Muscle of leg (tissue), 11 donors: ENCODE results near the gene SPCS1. TPM values are rescaled to one million over a fixed set of nuclear protein-coding genes. Genes with fewer than 3 reads are reported as not detected.

Source experiments
- DNase-seq: peaks from one replicate; pipeline ENCODE4 v3.0.0; 2013
- H3K27ac ChIP-seq: one replicate; pipeline ENCODE4 v1.5.1; 2013; ENCODE audit warnings: mild to moderate bottlenecking, low read length, control low read depth
- H3K27me3 ChIP-seq: one replicate; pipeline ENCODE4 v1.6.1; 2013; ENCODE audit warnings: low read length; ENCODE audit not compliant: control insufficient read depth, insufficient read depth
- H3K36me3 ChIP-seq: one replicate; pipeline ENCODE4 v1.6.1; 2013; ENCODE audit warnings: low read length; ENCODE audit not compliant: control insufficient read depth, insufficient read depth
- H3K4me1 ChIP-seq: one replicate; pipeline ENCODE4 v1.6.1; 2013; ENCODE audit warnings: low read length; ENCODE audit not compliant: control insufficient read depth, insufficient read depth
- H3K4me3 ChIP-seq: one replicate; pipeline ENCODE4 v1.5.1; 2013; ENCODE audit warnings: low read length, control low read depth
- H3K9me3 ChIP-seq: replicated peaks from 2 replicates; pipeline ENCODE4 v1.6.1; 2013; ENCODE audit warnings: low read depth, low read length; ENCODE audit not compliant: control insufficient read depth
- WGBS: methylation state at CpG from one replicate; pipeline ENCODE4 v1.1.5; 2013; ENCODE audit warnings: missing lambda C conversion rate; ENCODE audit not compliant: insufficient coverage; 5-methylcytosine and 5-hydroxymethylcytosine counted together
- polyA plus RNA-seq, 8 donors: library from polyadenylated mRNA; unstranded; fragments of 120-200 nt; gene quantifications; one replicate each; pipeline versions ENCODE4 v1.2.1 to v1.2.3, GENCODE V29; 2013; ENCODE audit warnings: inconsistent platforms in 1 of 8, low replicate concordance in 1 of 8; ENCODE audit not compliant: insufficient read length in 8 of 8, insufficient read depth in 1 of 8
- total RNA-seq: library from RNA; stranded (reverse); fragments of 120-200 nt; gene quantifications from one replicate; pipeline ENCODE4 v1.2.4, GENCODE V29; 2013

The SPCS1 gene
- total and polyA plus RNA-seq, 9 donors: 45.4 to 97.1 (median 86.6) TPM

GRCh38 chr3:52690560-52690959 lies 15.3 kb upstream of the SPCS1 start:
- no peaks in the 10 kb centered on the region for H3K27me3 ChIP-seq
- 97% methylated on average over 2 of the region's 2 CpGs for WGBS

GRCh38 chr3:52693071-52693470 lies 12.8 kb upstream of the SPCS1 start:
- no peaks in the 10 kb centered on the region for H3K27me3 ChIP-seq
- H3K9me3 ChIP-seq: no peaks in the 10 kb centered on the region
- H3K27ac ChIP-seq: no peak overlapping the region
- no peaks in the 10 kb centered on the region for H3K4me1 ChIP-seq
- no peak overlapping the region for H3K4me3 ChIP-seq
- DNase-seq: no peak
- H3K36me3 ChIP-seq: peaks cover 82% of the 10 kb centered on the region

More at GRCh38 chr3:52690560-52690959, 15.3 kb upstream of the SPCS1 start:
- no peak overlapping the region for H3K4me3 ChIP-seq
- DNase-seq: no peak
- peaks cover 73% of the 10 kb centered on the region for H3K36me3 ChIP-seq
- H3K9me3 ChIP-seq: no peaks in the 10 kb centered on the region
- H3K4me1 ChIP-seq: peaks cover 4% of the 10 kb centered on the region
- H3K27ac ChIP-seq: no peak overlapping the region

- no peaks in the 10 kb centered on the region for H3K4me1 ChIP-seq
- no peak overlapping the region for H3K27ac ChIP-seq
- no peaks in the 10 kb centered on the region for H3K27me3 ChIP-seq
- H3K4me3 ChIP-seq: no peak overlapping the region
- DNase-seq: no peak
- WGBS: 80% methylated on average over 1 of the region's 7 CpGs
- no peaks in the 10 kb centered on the region for H3K9me3 ChIP-seq
- peaks cover 70% of the 10 kb centered on the region for H3K36me3 ChIP-seq
These were observed 11.2 kb upstream of the SPCS1 start for GRCh38 chr3:52694528-52695189.

- no peak for DNase-seq
- H3K9me3 ChIP-seq: no peaks in the 10 kb centered on the region
- H3K27ac ChIP-seq: no peak overlapping the region
- no peaks in the 10 kb centered on the region for H3K4me1 ChIP-seq
- 100% methylated on average over 1 of the region's 4 CpGs for WGBS
- H3K4me3 ChIP-seq: no peak overlapping the region
- no peaks in the 10 kb centered on the region for H3K27me3 ChIP-seq
- H3K36me3 ChIP-seq: peaks cover 61% of the 10 kb centered on the region
These were observed 9.9 kb upstream of the SPCS1 start for GRCh38 chr3:52695798-52696671.

- no CpG with 5 or more reads among the region's 2 CpGs for WGBS
- H3K36me3 ChIP-seq: peaks cover 54% of the 10 kb centered on the region
These were observed 8.9 kb upstream of the SPCS1 start for GRCh38 chr3:52696830-52697631.

GRCh38 chr3:52697632-52697965 lies 8.3 kb upstream of the SPCS1 start:
- no peak for DNase-seq

More at GRCh38 chr3:52696830-52697631, 8.9 kb upstream of the SPCS1 start:
- no peak overlapping the region for H3K4me3 ChIP-seq
- H3K4me1 ChIP-seq: no peaks in the 10 kb centered on the region
- H3K27me3 ChIP-seq: no peaks in the 10 kb centered on the region
- no peak for DNase-seq
- H3K9me3 ChIP-seq: no peaks in the 10 kb centered on the region
- no peak overlapping the region for H3K27ac ChIP-seq

GRCh38 chr3:52703341-52703740 lies 2.6 kb upstream of the SPCS1 start:
- no peak for DNase-seq
- H3K4me3 ChIP-seq: no peak overlapping the region
- no peaks in the 10 kb centered on the region for H3K27me3 ChIP-seq
- no peaks in the 10 kb centered on the region for H3K9me3 ChIP-seq
- 100% methylated on average over 1 of the region's 7 CpGs for WGBS
- peaks cover 19% of the 10 kb centered on the region for H3K4me1 ChIP-seq
- no peak overlapping the region for H3K27ac ChIP-seq
- H3K36me3 ChIP-seq: peaks cover 10% of the 10 kb centered on the region

More at GRCh38 chr3:52697632-52697965, 8.3 kb upstream of the SPCS1 start:
- Histone ChIP-seq H3K36me3 (peaks cover 48% of the 10 kb centered on the region), H3K27me3 (no peaks in the 10 kb centered on the region), H3K9me3 (no peaks in the 10 kb centered on the region), H3K27ac (no peak overlapping the region), H3K4me1 (no peaks in the 10 kb centered on the region), H3K4me3 (no peak overlapping the region)
- WGBS: 86% methylated on average over 2 of the region's 4 CpGs

- peaks cover 12% of the 10 kb centered on the region for H3K36me3 ChIP-seq
- peak; percentile 62 for DNase-seq
These were observed 1.1 kb upstream of the SPCS1 start for GRCh38 chr3:52704611-52705437.

GRCh38 chr3:52705438-52705687 lies 543 bp upstream of the SPCS1 start:
- Histone ChIP-seq H3K4me1 (peaks cover 19% of the 10 kb centered on the region), H3K9me3 (no peaks in the 10 kb centered on the region), H3K36me3 (peaks cover 8% of the 10 kb centered on the region), H3K27me3 (no peaks in the 10 kb centered on the region), H3K27ac (peak overlapping the region; percentile 90), H3K4me3 (peak overlapping the region; percentile 96)
- 0% methylated on average over 25 of the region's 25 CpGs for WGBS
- DNase-seq: no peak

More at GRCh38 chr3:52704611-52705437, 1.1 kb upstream of the SPCS1 start:
- peak overlapping the region; percentile 96 for H3K4me3 ChIP-seq
- no peaks in the 10 kb centered on the region for H3K9me3 ChIP-seq
- peaks cover 19% of the 10 kb centered on the region for H3K4me1 ChIP-seq
- WGBS: 0% methylated on average over 13 of the region's 22 CpGs
- H3K27ac ChIP-seq: peak overlapping the region; percentile 90
- no peaks in the 10 kb centered on the region for H3K27me3 ChIP-seq
